ENCODE results near the gene ADAMTSL2.

ADAMTSL2 gene

GRCh38 chr9:133605446-133605845 is 70.9 kb downstream of the ADAMTSL2 start:
- peaks cover 21% of the 10 kb centered on the region for H3K27me3 ChIP-seq (ENCODE audit: control insufficient read depth, insufficient read depth, low read length)
- H3K9ac ChIP-seq (ENCODE audit: low read depth, low read length), result no peak overlapping the region
- H3K36me3 ChIP-seq (ENCODE audit: control insufficient read depth, insufficient read depth, low read length), result no peaks in the 10 kb centered on the region
- H3K27ac ChIP-seq (ENCODE audit: low read depth, low read length), result no peak overlapping the region
- H3K4me3 ChIP-seq (ENCODE audit: low read depth, low read length), result no peak overlapping the region
- peaks cover 5% of the 10 kb centered on the region; the same call in 1 of the 2 replicates for H3K4me1 ChIP-seq (ENCODE audit: control insufficient read depth, insufficient read depth, low read length)
- H3K9me3 ChIP-seq (ENCODE audit: control insufficient read depth, insufficient read depth, low read length), result no peaks in the 10 kb centered on the region

- no peak overlapping the region for H3K9ac ChIP-seq (ENCODE audit: low read depth, low read length)
- H3K27me3 ChIP-seq (ENCODE audit: control insufficient read depth, insufficient read depth, low read length), result peaks cover 21% of the 10 kb centered on the region
- H3K36me3 ChIP-seq (ENCODE audit: control insufficient read depth, insufficient read depth, low read length), result no peaks in the 10 kb centered on the region
- H3K9me3 ChIP-seq (ENCODE audit: control insufficient read depth, insufficient read depth, low read length), result no peaks in the 10 kb centered on the region
- peaks cover 5% of the 10 kb centered on the region; the same call in 1 of the 2 replicates for H3K4me1 ChIP-seq (ENCODE audit: control insufficient read depth, insufficient read depth, low read length)
- no peak overlapping the region for H3K27ac ChIP-seq (ENCODE audit: low read depth, low read length)
- H3K4me3 ChIP-seq (ENCODE audit: low read depth, low read length), result no peak overlapping the region
Observed at GRCh38 chr9:133605856-133606707, 71.6 kb downstream of the ADAMTSL2 start.

- Histone ChIP-seq H3K27me3 (ENCODE audit: control insufficient read depth, insufficient read depth, low read length) (peaks cover 21% of the 10 kb centered on the region), H3K27ac (ENCODE audit: low read depth, low read length) (no peak overlapping the region), H3K9me3 (ENCODE audit: control insufficient read depth, insufficient read depth, low read length) (no peaks in the 10 kb centered on the region), H3K4me1 (ENCODE audit: control insufficient read depth, insufficient read depth, low read length) (peaks cover 5% of the 10 kb centered on the region; the same call in 1 of the 2 replicates), H3K4me3 (ENCODE audit: low read depth, low read length) (no peak overlapping the region), H3K9ac (ENCODE audit: low read depth, low read length) (no peak overlapping the region), H3K36me3 (ENCODE audit: control insufficient read depth, insufficient read depth, low read length) (no peaks in the 10 kb centered on the region)
Observed at GRCh38 chr9:133606708-133607025, 72.2 kb downstream of the ADAMTSL2 start.

- Histone ChIP-seq H3K9me3 (ENCODE audit: control insufficient read depth, insufficient read depth, low read length) (no peaks in the 10 kb centered on the region), H3K27ac (ENCODE audit: low read depth, low read length) (no peak overlapping the region), H3K36me3 (ENCODE audit: control insufficient read depth, insufficient read depth, low read length) (no peaks in the 10 kb centered on the region), H3K4me3 (ENCODE audit: low read depth, low read length) (no peak overlapping the region), H3K9ac (ENCODE audit: low read depth, low read length) (no peak overlapping the region), H3K27me3 (ENCODE audit: control insufficient read depth, insufficient read depth, low read length) (peaks cover 21% of the 10 kb centered on the region), H3K4me1 (ENCODE audit: control insufficient read depth, insufficient read depth, low read length) (peaks cover 5% of the 10 kb centered on the region; the same call in 1 of the 2 replicates)
Observed at GRCh38 chr9:133607381-133607780, 72.9 kb downstream of the ADAMTSL2 start.

- no peak overlapping the region for H3K4me3 ChIP-seq (ENCODE audit: low read depth, low read length)
- H3K27me3 ChIP-seq (ENCODE audit: control insufficient read depth, insufficient read depth, low read length), result peaks cover 21% of the 10 kb centered on the region
Observed at GRCh38 chr9:133607976-133608375, 73.5 kb downstream of the ADAMTSL2 start.

GRCh38 chr9:133608382-133608781 is 73.9 kb downstream of the ADAMTSL2 start:
- H3K9me3 ChIP-seq (ENCODE audit: control insufficient read depth, insufficient read depth, low read length), result no peaks in the 10 kb centered on the region
- H3K4me1 ChIP-seq (ENCODE audit: control insufficient read depth, insufficient read depth, low read length), result peaks cover 5% of the 10 kb centered on the region; the same call in 1 of the 2 replicates
- no peak overlapping the region for H3K9ac ChIP-seq (ENCODE audit: low read depth, low read length)
- H3K27me3 ChIP-seq (ENCODE audit: control insufficient read depth, insufficient read depth, low read length), result peaks cover 21% of the 10 kb centered on the region
- H3K4me3 ChIP-seq (ENCODE audit: low read depth, low read length), result no peak overlapping the region
- no peaks in the 10 kb centered on the region for H3K36me3 ChIP-seq (ENCODE audit: control insufficient read depth, insufficient read depth, low read length)
- H3K27ac ChIP-seq (ENCODE audit: low read depth, low read length), result no peak overlapping the region

More at GRCh38 chr9:133607976-133608375, 73.5 kb downstream of the ADAMTSL2 start:
- peaks cover 5% of the 10 kb centered on the region; the same call in 1 of the 2 replicates for H3K4me1 ChIP-seq (ENCODE audit: control insufficient read depth, insufficient read depth, low read length)
- no peaks in the 10 kb centered on the region for H3K9me3 ChIP-seq (ENCODE audit: control insufficient read depth, insufficient read depth, low read length)
- no peak overlapping the region for H3K9ac ChIP-seq (ENCODE audit: low read depth, low read length)
- H3K36me3 ChIP-seq (ENCODE audit: control insufficient read depth, insufficient read depth, low read length), result no peaks in the 10 kb centered on the region
- H3K27ac ChIP-seq (ENCODE audit: low read depth, low read length), result no peak overlapping the region

- Histone ChIP-seq H3K36me3 (ENCODE audit: control insufficient read depth, insufficient read depth, low read length) (no peaks in the 10 kb centered on the region), H3K4me3 (ENCODE audit: low read depth, low read length) (peak overlapping the region; percentile 54; the same call in 1 of the 2 replicates), H3K27me3 (ENCODE audit: control insufficient read depth, insufficient read depth, low read length) (peaks cover 21% of the 10 kb centered on the region), H3K27ac (ENCODE audit: low read depth, low read length) (no peak overlapping the region), H3K4me1 (ENCODE audit: control insufficient read depth, insufficient read depth, low read length) (peaks cover 5% of the 10 kb centered on the region; the same call in 1 of the 2 replicates), H3K9ac (ENCODE audit: low read depth, low read length) (no peak overlapping the region; the same call in 1 of the 2 replicates), H3K9me3 (ENCODE audit: control insufficient read depth, insufficient read depth, low read length) (no peaks in the 10 kb centered on the region)
Observed at GRCh38 chr9:133608889-133609288, 74.4 kb downstream of the ADAMTSL2 start.

GRCh38 chr9:133609311-133610098 is 75.0 kb downstream of the ADAMTSL2 start, which contains the start of gene FAM163B:
TSS of gene FAM163B (minus strand) at chr9:133609389. CDS start at chr9:133580223, 29,166 bp downstream.
- H3K9ac ChIP-seq (ENCODE audit: low read depth, low read length), result no peak within 1 kb of the TSS; the same call in 1 of the 2 replicates
- peaks cover 21% of the 10 kb centered on the region for H3K27me3 ChIP-seq (ENCODE audit: control insufficient read depth, insufficient read depth, low read length)
- H3K4me3 ChIP-seq (ENCODE audit: low read depth, low read length), result peak within 1 kb of the TSS; percentile 54
- no peaks in the 10 kb centered on the region for H3K36me3 ChIP-seq (ENCODE audit: control insufficient read depth, insufficient read depth, low read length)
- no peaks in the 10 kb centered on the region for H3K9me3 ChIP-seq (ENCODE audit: control insufficient read depth, insufficient read depth, low read length)
- H3K4me1 ChIP-seq (ENCODE audit: control insufficient read depth, insufficient read depth, low read length), result peaks cover 5% of the 10 kb centered on the region; the same call in 1 of the 2 replicates
- H3K27ac ChIP-seq (ENCODE audit: low read depth, low read length), result no peak within 1 kb of the TSS

GRCh38 chr9:133610845-133611244 is 76.3 kb downstream of the ADAMTSL2 start:
- Histone ChIP-seq H3K9ac (ENCODE audit: low read depth, low read length) (no peak overlapping the region), H3K27ac (ENCODE audit: low read depth, low read length) (no peak overlapping the region)

GRCh38 chr9:133612051-133612450 is 77.5 kb downstream of the ADAMTSL2 start:
- Histone ChIP-seq H3K36me3 (ENCODE audit: control insufficient read depth, insufficient read depth, low read length) (no peaks in the 10 kb centered on the region), H3K9ac (ENCODE audit: low read depth, low read length) (no peak overlapping the region), H3K4me3 (ENCODE audit: low read depth, low read length) (no peak overlapping the region), H3K27me3 (ENCODE audit: control insufficient read depth, insufficient read depth, low read length) (peaks cover 21% of the 10 kb centered on the region), H3K27ac (ENCODE audit: low read depth, low read length) (no peak overlapping the region), H3K4me1 (ENCODE audit: control insufficient read depth, insufficient read depth, low read length) (peaks cover 5% of the 10 kb centered on the region; the same call in 1 of the 2 replicates), H3K9me3 (ENCODE audit: control insufficient read depth, insufficient read depth, low read length) (no peaks in the 10 kb centered on the region)

More at GRCh38 chr9:133610845-133611244, 76.3 kb downstream of the ADAMTSL2 start:
- peaks cover 5% of the 10 kb centered on the region; the same call in 1 of the 2 replicates for H3K4me1 ChIP-seq (ENCODE audit: control insufficient read depth, insufficient read depth, low read length)
- H3K9me3 ChIP-seq (ENCODE audit: control insufficient read depth, insufficient read depth, low read length), result no peaks in the 10 kb centered on the region
- H3K4me3 ChIP-seq (ENCODE audit: low read depth, low read length), result no peak overlapping the region
- no peaks in the 10 kb centered on the region for H3K36me3 ChIP-seq (ENCODE audit: control insufficient read depth, insufficient read depth, low read length)
- peaks cover 21% of the 10 kb centered on the region for H3K27me3 ChIP-seq (ENCODE audit: control insufficient read depth, insufficient read depth, low read length)

Data from HUES48 (cell line).